ENCODE data around the gene ISL2.

Gene ISL2

DNA sequence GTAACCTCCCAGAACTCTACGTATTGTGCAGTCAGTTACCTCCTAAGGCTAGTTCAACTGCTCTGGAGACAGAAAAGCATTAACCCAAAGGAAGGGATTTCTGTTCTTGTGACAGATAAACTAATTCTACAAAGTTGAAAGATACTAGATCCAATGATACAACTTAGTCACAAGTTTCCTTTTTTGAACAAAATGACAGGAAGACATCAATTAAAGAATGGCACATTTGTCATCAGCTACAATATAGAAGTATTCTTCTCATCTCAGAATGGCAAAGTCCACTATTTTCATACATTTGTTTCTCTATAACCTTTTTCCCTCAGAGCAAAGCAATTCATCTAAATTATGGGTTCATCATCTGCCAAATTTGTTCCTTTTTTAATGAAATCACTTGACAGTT, 43.7 kb downstream of the ISL2 start:
- no peak for DNase-seq

DNA sequence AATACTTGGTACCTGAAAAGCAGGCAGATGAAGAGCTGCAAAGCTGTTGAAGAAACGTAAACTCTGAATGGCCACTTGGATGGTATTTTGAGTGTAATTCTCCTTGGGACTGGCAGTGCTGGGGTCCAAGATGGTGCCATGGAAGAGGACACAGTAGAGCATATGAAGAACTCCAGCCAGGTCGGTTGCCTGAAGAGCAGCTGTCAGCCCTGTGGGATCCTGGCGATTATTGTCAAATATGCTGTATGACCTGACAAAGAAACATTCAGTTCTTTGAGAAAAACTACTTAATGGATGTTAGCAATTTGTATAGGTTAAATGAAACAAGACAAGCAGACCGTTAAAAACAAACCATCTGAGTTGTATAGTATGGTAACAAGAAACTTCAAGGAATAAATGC, 44.8 kb downstream of the ISL2 start:
- DNase-seq, result no peak

DNA sequence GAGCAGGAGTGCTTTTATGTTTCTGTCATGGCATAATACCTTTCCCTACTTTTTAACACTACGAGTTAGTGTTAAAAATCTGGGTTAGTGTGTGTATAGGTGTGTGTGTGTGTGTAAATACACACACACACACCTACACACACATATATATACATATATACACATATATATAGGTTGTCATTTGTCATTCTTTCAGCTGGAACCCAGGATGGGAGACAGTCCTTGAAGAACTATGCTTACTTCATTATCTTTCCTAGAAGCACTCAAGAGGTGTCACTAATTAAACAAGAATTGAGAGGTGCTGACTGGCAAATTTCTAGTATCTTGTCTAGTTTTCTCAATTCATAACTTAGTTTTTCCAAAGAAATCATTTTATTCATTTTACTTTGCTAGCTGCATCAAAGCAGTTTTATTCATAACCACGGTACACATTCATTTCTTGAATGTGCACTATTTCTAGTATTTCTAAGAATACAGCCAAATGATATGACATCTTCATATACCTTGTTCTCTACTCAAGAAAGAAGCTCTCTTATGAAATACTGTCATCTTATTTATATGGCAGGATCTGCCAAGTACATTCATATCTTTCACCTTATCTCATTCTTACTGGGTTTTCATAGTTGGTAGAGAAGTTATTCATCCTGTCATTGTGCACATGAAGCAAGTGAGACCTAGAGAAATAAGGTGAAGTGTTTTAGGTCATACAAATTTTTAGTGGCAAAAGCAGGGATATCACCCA, 46.6 kb downstream of the ISL2 start:
- DNase-seq, result no peak

DNA sequence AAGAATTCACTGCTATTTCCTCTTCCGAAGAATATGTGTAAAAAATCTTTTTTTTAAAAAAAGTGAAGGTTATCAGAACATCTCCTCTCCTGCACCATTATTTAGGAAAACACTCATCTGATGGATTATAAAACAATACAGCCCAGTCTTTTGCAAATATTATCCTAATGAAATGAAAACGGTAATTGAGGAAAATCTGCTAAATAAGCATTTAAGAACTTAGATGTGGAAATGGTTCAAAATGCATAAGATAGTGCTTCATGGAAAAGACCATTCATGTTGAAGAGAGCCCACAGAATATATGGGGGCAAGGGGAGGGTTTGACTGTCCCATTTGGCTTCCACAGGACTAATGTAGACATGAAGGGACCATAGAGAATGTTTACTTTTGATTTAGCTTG, 47.8 kb downstream of the ISL2 start:
- DNase-seq, result no peak

DNA sequence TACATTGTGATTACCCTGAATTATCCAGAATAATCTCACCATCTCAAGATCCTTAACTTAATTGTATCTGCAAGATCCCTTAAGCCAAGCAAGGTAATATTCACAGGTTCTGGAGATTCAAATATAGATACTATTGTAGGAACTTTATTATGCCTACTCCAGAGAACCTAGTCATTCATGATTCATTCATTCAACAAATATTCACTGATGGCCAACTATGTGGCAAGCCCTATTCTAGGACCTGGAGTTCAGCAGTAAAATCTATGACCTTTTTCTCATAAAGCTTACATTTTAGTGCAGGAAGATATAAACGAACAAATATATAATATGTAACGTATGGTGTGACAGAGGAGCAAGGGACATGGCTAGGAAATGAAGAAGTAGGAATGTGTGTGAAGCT, 49.6 kb downstream of the ISL2 start:
- no peak for DNase-seq

DNA sequence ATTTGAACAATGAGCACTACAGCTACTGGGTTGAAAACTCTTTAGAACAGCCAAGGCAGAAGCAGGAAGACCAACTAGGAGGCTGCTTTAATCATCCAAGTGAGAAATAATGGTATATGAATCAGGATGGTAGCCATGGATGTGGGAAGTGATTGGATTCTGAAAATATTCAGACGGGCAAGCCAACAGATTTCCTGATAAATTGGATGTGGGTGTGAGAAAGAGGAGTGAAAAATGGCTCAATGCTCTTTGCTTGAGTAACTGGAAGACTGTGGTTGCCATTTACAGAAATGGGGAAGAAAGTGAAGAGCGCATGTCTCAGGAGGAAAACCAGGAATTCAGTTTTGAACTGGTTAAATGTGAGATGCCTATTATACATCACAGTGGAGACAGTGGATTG, 50.4 kb downstream of the ISL2 start:
- DNase-seq, result no peak

DNA sequence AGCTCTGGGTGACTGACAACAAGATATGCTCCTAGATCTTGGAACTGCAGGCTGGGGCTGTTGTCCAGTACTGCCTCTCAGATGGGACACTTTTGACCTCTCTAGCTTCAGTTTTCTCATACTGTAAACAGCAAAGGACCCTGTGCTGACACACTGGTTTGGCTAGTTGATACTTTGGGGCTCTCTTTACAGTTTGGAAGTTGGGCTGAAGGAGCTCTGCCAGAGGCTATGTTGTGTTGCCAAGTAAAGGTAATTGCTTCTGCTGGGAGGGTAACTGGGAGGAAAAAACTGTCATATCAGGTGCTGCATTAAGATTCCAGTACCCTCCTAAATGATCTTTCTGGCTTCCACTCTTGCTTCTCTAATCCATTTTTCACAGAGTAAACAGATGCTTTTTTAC, 54.0 kb downstream of the ISL2 start:
- no peak for DNase-seq

DNA sequence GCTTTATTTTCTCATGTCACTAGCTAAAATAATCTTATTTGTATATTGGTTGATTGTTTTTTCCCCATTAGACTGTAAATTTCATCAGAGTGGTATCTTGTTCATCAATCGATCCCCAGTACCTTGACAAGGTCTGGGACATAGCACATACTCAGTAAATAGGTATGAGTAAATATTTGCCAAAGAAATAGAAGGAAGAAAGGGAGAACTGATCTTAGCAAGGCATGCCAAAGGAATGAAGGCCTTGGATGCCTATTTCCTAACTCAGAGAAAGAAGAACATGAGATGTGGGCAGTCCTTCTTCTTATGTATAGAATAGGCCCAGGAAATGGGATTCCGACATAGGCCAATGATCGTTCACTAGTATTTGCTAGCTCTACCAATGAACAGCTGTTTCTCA, 54.7 kb downstream of the ISL2 start:
- no peak for DNase-seq

DNA sequence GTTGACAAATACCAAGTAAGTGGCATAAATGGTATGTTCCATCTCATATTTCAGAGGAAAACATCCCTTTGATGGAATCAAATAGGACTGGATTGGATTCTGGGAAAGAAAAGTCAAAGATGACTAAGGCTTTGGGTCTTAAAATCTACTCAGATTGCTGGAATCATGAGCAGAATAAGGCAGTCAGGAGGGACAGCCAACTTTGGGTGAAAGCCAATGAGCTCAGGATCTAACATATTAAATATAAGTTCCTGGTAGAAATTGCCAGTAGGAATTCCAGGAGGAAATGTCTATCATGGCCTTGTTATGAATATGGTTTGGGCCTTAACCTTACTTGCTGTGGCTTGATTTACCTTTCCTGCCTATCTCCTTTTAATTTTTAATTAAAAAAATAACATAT, 55.3 kb downstream of the ISL2 start:
- no peak for DNase-seq
